Right renal pelvis (tissue), 4 donors: Measurements from ENCODE around the gene TMEM59L. TPM values are rescaled to one million over a fixed set of nuclear protein-coding genes. Genes with fewer than 3 reads are reported as not detected.

Experiments
- polyA plus RNA-seq, 4 donors: library from polyadenylated mRNA; unstranded; fragments of 120-200 nt; gene quantifications; one replicate each; pipeline ENCODE4 v1.2.1, GENCODE V29; 2013; ENCODE audit not compliant: insufficient read length in 4 of 4

TMEM59L gene
- polyA plus RNA-seq, 4 donors: 1.6 to 3.8 (median 3.3) TPM

Other genes with a start within 250 kb of the TMEM59L start
- 10 to 100 TPM in 1 of 4 donors, 1 to 10 TPM in 3; 2.8 to 15.0 (median 6.6) TPM for gene GDF15, start 226.7 kb upstream of the TMEM59L start, polyA plus RNA-seq
- gene LRRC25, start 215.2 kb upstream of the TMEM59L start, polyA plus RNA-seq: 1 to 10 TPM; 1.0 to 1.3 (median 1.2) TPM
- gene SSBP4, start 193.5 kb upstream of the TMEM59L start, polyA plus RNA-seq: 100 to 1,000 TPM in 1 of 4 donors, 10 to 100 TPM in 3; 69.6 to 124 (median 75.4) TPM
- gene ISYNA1, start 174.7 kb upstream of the TMEM59L start, polyA plus RNA-seq: 100 to 1,000 TPM in 3 of 4 donors, 10 to 100 TPM in 1; 99.2 to 156 (median 106) TPM
- 10 to 100 TPM in 1 of 4 donors, 1 to 10 TPM in 3; 9.3 to 11.6 (median 9.3) TPM for gene ELL, start 90.8 kb upstream of the TMEM59L start, polyA plus RNA-seq
- 100 to 1,000 TPM; 143 to 225 (median 150) TPM for gene FKBP8, start 69.3 kb upstream of the TMEM59L start, polyA plus RNA-seq
- gene KXD1, start 55.0 kb upstream of the TMEM59L start, polyA plus RNA-seq: 10 to 100 TPM; 54.1 to 61.4 (median 59.7) TPM
- 100 to 1,000 TPM; 682 to 931 (median 738) TPM for gene UBA52, start 41.0 kb upstream of the TMEM59L start, polyA plus RNA-seq
- 10 to 100 TPM; 19.2 to 47.3 (median 24.8) TPM for gene REX1BD, start 24.1 kb upstream of the TMEM59L start, polyA plus RNA-seq
- gene CRLF1, start 6.1 kb upstream of the TMEM59L start, polyA plus RNA-seq: 1 to 10 TPM; 3.5 to 5.3 (median 4.2) TPM
- 1 to 10 TPM; 6.7 to 8.8 (median 7.1) TPM for gene KLHL26, start 24.2 kb downstream of the TMEM59L start, polyA plus RNA-seq
- gene CRTC1, start 70.8 kb downstream of the TMEM59L start, polyA plus RNA-seq: 10 to 100 TPM; 16.6 to 23.1 (median 18.9) TPM
- gene COMP, start 178.4 kb downstream of the TMEM59L start, polyA plus RNA-seq: under 1 TPM; 0.07 to 0.21 (median 0.11) TPM
- gene UPF1, start 219.1 kb downstream of the TMEM59L start, polyA plus RNA-seq: 10 to 100 TPM; 50.6 to 70.8 (median 52.5) TPM